GM19023 (cell line): ENCODE results near the gene RNU5B-1.

ENCODE experiments used
- ATAC-seq: cut with Tn5 transposase; IDR thresholded peaks from one replicate; pipeline ENCODE4 v1.9.1; 2021; ENCODE audit warnings: mild to moderate bottlenecking, moderate library complexity; ENCODE audit not compliant: unreplicated experiment

Gene RNU5B-1

GRCh38 chr15:65327651-65328393 is 23.3 kb downstream of the RNU5B-1 start:
- no peak for ATAC-seq

- no peak for ATAC-seq
Observed at GRCh38 chr15:65328506-65329287, 24.2 kb downstream of the RNU5B-1 start.

GRCh38 chr15:65329288-65329983 is 25.0 kb downstream of the RNU5B-1 start:
- ATAC-seq, result no peak

GRCh38 chr15:65329984-65330735 is 25.7 kb downstream of the RNU5B-1 start:
- no peak for ATAC-seq

GRCh38 chr15:65330934-65331645 is 26.6 kb downstream of the RNU5B-1 start:
- no peak for ATAC-seq

GRCh38 chr15:65331811-65332210 is 27.3 kb downstream of the RNU5B-1 start:
- no peak for ATAC-seq

GRCh38 chr15:65332391-65333147 is 28.1 kb downstream of the RNU5B-1 start:
- no peak for ATAC-seq

- no peak for ATAC-seq
Observed at GRCh38 chr15:65333148-65333820, 28.8 kb downstream of the RNU5B-1 start.

- no peak for ATAC-seq
Observed at GRCh38 chr15:65333856-65334255, 29.4 kb downstream of the RNU5B-1 start.

- no peak for ATAC-seq
Observed at GRCh38 chr15:65334586-65335231, 30.2 kb downstream of the RNU5B-1 start.

GRCh38 chr15:65335278-65336055 is 31.0 kb downstream of the RNU5B-1 start:
- ATAC-seq, result no peak

GRCh38 chr15:65336493-65337435 is 32.3 kb downstream of the RNU5B-1 start:
- ATAC-seq, result no peak

- no peak for ATAC-seq
Observed at GRCh38 chr15:65337436-65338070, 33.1 kb downstream of the RNU5B-1 start.

- ATAC-seq, result no peak
Observed at GRCh38 chr15:65338366-65338765, 33.9 kb downstream of the RNU5B-1 start.

GRCh38 chr15:65338823-65339222 is 34.3 kb downstream of the RNU5B-1 start:
- no peak for ATAC-seq

GRCh38 chr15:65339416-65339815 is 34.9 kb downstream of the RNU5B-1 start:
- ATAC-seq, result no peak
